ENCODE results near the gene RPS2.

Gene RPS2

DNA sequence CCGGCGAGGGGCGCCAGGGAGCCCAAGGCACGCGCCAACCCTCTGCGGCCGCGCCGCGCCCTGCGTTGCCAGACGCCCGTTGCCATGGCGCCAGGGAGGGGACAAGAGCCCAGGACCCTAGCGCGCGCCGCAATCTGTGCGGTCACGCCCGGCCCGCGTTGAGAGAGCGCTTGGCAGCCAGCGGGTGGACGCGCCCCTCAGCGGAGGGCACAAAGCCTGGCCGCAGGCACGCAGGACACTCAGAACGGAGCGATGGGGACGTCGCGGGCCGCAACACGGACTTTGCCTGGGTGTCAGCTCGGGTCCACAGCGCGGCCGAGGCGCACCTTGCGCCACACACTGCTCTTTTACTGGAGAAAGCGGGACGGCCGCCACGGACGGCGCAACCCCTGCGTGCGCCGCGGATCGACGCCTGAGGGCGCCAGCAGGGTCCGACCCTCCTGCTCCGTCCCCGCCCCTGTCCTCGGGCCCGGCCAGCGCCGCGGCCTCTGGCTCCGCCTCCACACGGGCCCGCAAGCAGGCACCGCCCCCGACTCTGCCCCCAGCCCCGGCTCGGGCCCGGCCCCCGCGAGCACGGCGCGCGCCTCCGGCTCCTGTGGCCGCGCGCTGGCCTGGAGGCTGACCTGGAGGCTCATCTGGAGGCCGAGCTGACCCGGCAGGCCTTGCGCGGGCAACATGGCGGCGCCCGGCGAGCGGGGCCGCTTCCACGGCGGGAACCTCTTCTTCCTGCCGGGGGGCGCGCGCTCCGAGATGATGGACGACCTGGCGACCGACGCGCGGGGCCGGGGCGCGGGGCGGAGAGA, 19.1 kb upstream of the RPS2 start, which contains the start of gene GFER (continued):
- TF ChIP-seq, protein P1, sequence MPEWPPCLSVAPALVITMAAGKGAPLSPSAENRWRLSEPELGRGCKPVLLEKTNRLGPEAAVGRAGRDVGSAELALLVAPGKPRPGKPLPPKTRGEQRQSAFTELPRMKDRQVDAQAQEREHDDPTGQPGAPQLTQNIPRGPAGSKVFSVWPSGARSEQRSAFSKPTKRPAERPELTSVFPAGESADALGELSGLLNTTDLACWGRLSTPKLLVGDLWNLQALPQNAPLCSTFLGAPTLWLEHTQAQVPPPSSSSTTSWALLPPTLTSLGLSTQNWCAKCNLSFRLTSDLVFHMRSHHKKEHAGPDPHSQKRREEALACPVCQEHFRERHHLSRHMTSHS (tag by site-specific recombination; IDR thresholded peaks at IDR 0.05), result no peak
- TF ChIP-seq ZBTB7A (tag by site-specific recombination; IDR thresholded peaks at IDR 0.05; ENCODE audit: low read depth) (peak; percentile 59; the same call in 1 of the 2 replicates), ZNF121 (tag by site-specific recombination; IDR thresholded peaks at IDR 0.05) (peak; percentile 72), ZNF544 (tag by site-specific recombination; IDR thresholded peaks at IDR 0.05) (no peak), ZNF10 (tag by site-specific recombination; IDR thresholded peaks at IDR 0.05) (no peak), ZNF660 (tag by site-specific recombination; IDR thresholded peaks at IDR 0.05) (peak; percentile 95), TCF7L2 (IDR thresholded peaks at IDR 0.05; ENCODE audit: borderline replicate concordance, low read depth, low read length) (no peak), ZNF138 (tag by site-specific recombination; IDR thresholded peaks at IDR 0.05; ENCODE audit: borderline replicate concordance) (no peak), ZXDB (tag by site-specific recombination; IDR thresholded peaks at IDR 0.05) (peak; percentile 73), ZNF175 (tag by site-specific recombination; IDR thresholded peaks at IDR 0.05) (no peak), YY1 (tag by site-specific recombination; IDR thresholded peaks at IDR 0.05) (peak; percentile 92), ZNF549 (tag by site-specific recombination; IDR thresholded peaks at IDR 0.05) (no peak), ZNF776 (tag by site-specific recombination; IDR thresholded peaks at IDR 0.05; ENCODE audit: borderline replicate concordance) (no peak), ZNF155 (tag by site-specific recombination; IDR thresholded peaks at IDR 0.05) (no peak), KLF7 (tag by site-specific recombination; IDR thresholded peaks at IDR 0.05; ENCODE audit: borderline replicate concordance) (peak; percentile 53; the same call in 1 of the 2 replicates), ZNF16 (tag by site-specific recombination; IDR thresholded peaks at IDR 0.05; ENCODE audit: low read depth) (no peak), ZNF169 (tag by site-specific recombination; IDR thresholded peaks at IDR 0.05) (no peak), SCRT2 (tag by site-specific recombination; IDR thresholded peaks at IDR 0.05) (no peak), ZNF837 (tag by site-specific recombination; IDR thresholded peaks at IDR 0.05) (peak; percentile 79; the same call in 1 of the 2 replicates), SP2 (tag by site-specific recombination; IDR thresholded peaks at IDR 0.05) (peak; percentile 57), ZNF248 (tag by site-specific recombination; IDR thresholded peaks at IDR 0.05) (no peak)
- TF ChIP-seq, protein P2, sequence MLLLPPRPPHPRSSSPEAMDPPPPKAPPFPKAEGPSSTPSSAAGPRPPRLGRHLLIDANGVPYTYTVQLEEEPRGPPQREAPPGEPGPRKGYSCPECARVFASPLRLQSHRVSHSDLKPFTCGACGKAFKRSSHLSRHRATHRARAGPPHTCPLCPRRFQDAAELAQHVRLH (tag by site-specific recombination; IDR thresholded peaks at IDR 0.05), result 0 out of 2 replicates have a peak, but pooled peaks have one; percentile 24
- TF ChIP-seq, protein P3, sequence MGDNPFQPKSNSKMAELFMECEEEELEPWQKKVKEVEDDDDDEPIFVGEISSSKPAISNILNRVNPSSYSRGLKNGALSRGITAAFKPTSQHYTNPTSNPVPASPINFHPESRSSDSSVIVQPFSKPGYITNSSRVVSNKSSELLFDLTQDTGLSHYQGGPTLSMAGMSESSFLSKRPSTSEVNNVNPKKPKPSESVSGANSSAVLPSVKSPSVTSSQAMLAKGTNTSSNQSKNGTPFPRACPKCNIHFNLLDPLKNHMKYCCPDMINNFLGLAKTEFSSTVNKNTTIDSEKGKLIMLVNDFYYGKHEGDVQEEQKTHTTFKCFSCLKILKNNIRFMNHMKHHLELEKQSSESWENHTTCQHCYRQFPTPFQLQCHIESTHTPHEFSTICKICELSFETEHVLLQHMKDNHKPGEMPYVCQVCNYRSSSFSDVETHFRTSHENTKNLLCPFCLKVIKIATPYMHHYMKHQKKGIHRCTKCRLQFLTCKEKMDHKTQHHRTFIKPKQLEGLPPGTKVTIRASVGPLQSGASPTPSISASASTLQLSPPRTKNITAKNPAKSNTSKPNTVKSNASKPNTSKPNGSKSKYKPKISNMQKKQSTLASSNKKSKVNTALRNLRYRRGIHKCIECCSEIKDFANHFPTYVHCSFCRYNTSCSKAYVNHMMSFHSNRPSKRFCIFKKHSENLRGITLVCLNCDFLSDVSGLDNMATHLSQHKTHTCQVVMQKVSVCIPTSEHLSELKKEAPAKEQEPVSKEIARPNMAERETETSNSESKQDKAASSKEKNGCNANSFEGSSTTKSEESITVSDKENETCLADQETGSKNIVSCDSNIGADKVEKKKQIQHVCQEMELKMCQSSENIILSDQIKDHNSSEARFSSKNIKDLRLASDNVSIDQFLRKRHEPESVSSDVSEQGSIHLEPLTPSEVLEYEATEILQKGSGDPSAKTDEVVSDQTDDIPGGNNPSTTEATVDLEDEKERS (tag by site-specific recombination; IDR thresholded peaks at IDR 0.05), result no peak
- TF ChIP-seq, protein P4, sequence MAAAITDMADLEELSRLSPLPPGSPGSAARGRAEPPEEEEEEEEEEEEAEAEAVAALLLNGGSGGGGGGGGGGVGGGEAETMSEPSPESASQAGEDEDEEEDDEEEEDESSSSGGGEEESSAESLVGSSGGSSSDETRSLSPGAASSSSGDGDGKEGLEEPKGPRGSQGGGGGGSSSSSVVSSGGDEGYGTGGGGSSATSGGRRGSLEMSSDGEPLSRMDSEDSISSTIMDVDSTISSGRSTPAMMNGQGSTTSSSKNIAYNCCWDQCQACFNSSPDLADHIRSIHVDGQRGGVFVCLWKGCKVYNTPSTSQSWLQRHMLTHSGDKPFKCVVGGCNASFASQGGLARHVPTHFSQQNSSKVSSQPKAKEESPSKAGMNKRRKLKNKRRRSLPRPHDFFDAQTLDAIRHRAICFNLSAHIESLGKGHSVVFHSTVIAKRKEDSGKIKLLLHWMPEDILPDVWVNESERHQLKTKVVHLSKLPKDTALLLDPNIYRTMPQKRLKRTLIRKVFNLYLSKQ (tag by site-specific recombination; IDR thresholded peaks at IDR 0.05; ENCODE audit: borderline replicate concordance), result no peak
- TF ChIP-seq, protein P5, sequence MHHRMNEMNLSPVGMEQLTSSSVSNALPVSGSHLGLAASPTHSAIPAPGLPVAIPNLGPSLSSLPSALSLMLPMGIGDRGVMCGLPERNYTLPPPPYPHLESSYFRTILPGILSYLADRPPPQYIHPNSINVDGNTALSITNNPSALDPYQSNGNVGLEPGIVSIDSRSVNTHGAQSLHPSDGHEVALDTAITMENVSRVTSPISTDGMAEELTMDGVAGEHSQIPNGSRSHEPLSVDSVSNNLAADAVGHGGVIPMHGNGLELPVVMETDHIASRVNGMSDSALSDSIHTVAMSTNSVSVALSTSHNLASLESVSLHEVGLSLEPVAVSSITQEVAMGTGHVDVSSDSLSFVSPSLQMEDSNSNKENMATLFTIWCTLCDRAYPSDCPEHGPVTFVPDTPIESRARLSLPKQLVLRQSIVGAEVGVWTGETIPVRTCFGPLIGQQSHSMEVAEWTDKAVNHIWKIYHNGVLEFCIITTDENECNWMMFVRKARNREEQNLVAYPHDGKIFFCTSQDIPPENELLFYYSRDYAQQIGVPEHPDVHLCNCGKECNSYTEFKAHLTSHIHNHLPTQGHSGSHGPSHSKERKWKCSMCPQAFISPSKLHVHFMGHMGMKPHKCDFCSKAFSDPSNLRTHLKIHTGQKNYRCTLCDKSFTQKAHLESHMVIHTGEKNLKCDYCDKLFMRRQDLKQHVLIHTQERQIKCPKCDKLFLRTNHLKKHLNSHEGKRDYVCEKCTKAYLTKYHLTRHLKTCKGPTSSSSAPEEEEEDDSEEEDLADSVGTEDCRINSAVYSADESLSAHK (tag by site-specific recombination; IDR thresholded peaks at IDR 0.05), result no peak; the same call in 1 of the 2 replicates
- TF ChIP-seq, protein P6, sequence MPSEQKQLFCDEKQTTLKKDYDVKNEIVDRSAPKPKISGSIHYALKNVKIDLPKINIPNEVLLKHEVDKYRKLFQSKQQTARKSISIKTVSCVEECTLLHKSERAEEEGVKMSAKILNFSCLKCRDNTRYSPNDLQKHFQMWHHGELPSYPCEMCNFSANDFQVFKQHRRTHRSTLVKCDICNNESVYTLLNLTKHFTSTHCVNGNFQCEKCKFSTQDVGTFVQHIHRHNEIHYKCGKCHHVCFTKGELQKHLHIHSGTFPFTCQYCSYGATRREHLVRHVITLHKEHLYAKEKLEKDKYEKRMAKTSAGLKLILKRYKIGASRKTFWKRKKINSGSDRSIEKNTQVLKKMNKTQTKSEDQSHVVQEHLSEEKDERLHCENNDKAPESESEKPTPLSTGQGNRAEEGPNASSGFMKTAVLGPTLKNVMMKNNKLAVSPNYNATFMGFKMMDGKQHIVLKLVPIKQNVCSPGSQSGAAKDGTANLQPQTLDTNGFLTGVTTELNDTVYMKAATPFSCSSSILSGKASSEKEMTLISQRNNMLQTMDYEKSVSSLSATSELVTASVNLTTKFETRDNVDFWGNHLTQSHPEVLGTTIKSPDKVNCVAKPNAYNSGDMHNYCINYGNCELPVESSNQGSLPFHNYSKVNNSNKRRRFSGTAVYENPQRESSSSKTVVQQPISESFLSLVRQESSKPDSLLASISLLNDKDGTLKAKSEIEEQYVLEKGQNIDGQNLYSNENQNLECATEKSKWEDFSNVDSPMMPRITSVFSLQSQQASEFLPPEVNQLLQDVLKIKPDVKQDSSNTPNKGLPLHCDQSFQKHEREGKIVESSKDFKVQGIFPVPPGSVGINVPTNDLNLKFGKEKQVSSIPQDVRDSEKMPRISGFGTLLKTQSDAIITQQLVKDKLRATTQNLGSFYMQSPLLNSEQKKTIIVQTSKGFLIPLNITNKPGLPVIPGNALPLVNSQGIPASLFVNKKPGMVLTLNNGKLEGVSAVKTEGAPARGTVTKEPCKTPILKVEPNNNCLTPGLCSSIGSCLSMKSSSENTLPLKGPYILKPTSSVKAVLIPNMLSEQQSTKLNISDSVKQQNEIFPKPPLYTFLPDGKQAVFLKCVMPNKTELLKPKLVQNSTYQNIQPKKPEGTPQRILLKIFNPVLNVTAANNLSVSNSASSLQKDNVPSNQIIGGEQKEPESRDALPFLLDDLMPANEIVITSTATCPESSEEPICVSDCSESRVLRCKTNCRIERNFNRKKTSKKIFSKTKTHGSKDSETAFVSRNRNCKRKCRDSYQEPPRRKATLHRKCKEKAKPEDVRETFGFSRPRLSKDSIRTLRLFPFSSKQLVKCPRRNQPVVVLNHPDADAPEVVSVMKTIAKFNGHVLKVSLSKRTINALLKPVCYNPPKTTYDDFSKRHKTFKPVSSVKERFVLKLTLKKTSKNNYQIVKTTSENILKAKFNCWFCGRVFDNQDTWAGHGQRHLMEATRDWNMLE (tag by site-specific recombination; conservative IDR thresholded peaks at IDR 0.05; ENCODE audit: low read depth), result no peak
